IMR-90 (cell line): ENCODE measurements around the gene PDLIM4. TPM values are rescaled to one million over a fixed set of nuclear protein-coding genes. Genes with fewer than 3 reads are reported as not detected.
A peak's percentile ranks its signal among the peaks of the same experiment; 100 is the strongest.

ENCODE experiments used
- ATAC-seq: fragments of 200-7000 bp; cut with Tn5 transposase; 2 replicates; pipeline ENCODE4 v1.9.1; 2020; ENCODE audit warnings: low read depth, mild to moderate bottlenecking, moderate library complexity
- BruUV-seq: library from RNA; stranded (reverse); fragments of 400-500 nt; replicated peaks from 2 replicates; lab custom pipeline; 2021; lab: Mats Ljungman, UMichigan
- CTCF ChIA-PET: fragments of 300-600 bp; formaldehyde crosslinking; extraction: SDS; loops from one replicate; lab custom pipeline; 2021; ENCODE audit warnings: antibody characterized with exemption; lab: Yijun Ruan, JAX
- POLR2A ChIA-PET: fragments of 300-600 bp; sonication (Branson Sonifier 250); formaldehyde crosslinking; loops from one replicate; lab custom pipeline; 2022; ENCODE audit warnings: antibody characterized with exemption; ENCODE audit not compliant: unreplicated experiment; lab: Charles Lee
- DNase-seq: peaks from one replicate; pipeline ENCODE4 v3.0.0; 2013
- H2AFZ ChIP-seq: replicated peaks from 2 replicates; pipeline ENCODE3; 2013; ENCODE audit warnings: low read length, mild to moderate bottlenecking; ENCODE audit not compliant: poor library complexity
- H2AK5ac ChIP-seq: 2 replicates; pipeline ENCODE4 v1.6.1; 2013; ENCODE audit warnings: low read depth, low read length, inconsistent platforms
- H2AK9ac ChIP-seq: replicated peaks from 2 replicates; pipeline ENCODE3; 2013; ENCODE audit warnings: mild to moderate bottlenecking, low read depth, low read length, moderate library complexity; ENCODE audit not compliant: poor library complexity
- H2BK120ac ChIP-seq: 2 replicates; pipeline ENCODE4 v1.6.1; 2013; ENCODE audit warnings: low read depth, low read length, inconsistent platforms
- H2BK15ac ChIP-seq: 3 replicates; pipeline ENCODE4 v1.6.1; 2013; ENCODE audit warnings: low read depth, low read length, inconsistent platforms
- H2BK20ac ChIP-seq: 2 replicates; pipeline ENCODE4 v1.6.1; 2013; ENCODE audit warnings: low read depth, mild to moderate bottlenecking, inconsistent platforms, low read length, moderate library complexity
- H2BK5ac ChIP-seq: 2 replicates; pipeline ENCODE4 v1.6.1; 2013; ENCODE audit warnings: mild to moderate bottlenecking, low read depth, low read length, inconsistent platforms; ENCODE audit not compliant: poor library complexity, severe bottlenecking
- H3K14ac ChIP-seq: replicated peaks from 2 replicates; pipeline ENCODE4 v1.6.1; 2013; ENCODE audit warnings: low read depth, low read length, inconsistent platforms
- H3K18ac ChIP-seq: 2 replicates; pipeline ENCODE4 v1.6.1; 2013; ENCODE audit warnings: low read depth, low read length, control low read depth
- H3K23ac ChIP-seq: 2 replicates; pipeline ENCODE4 v1.6.1; 2013; ENCODE audit warnings: low read depth, low read length, inconsistent platforms
- H3K27ac ChIP-seq: 2 replicates; pipeline ENCODE4 v1.5.1; 2013; ENCODE audit warnings: mild to moderate bottlenecking, control low read depth, low read length; ENCODE audit not compliant: insufficient read depth
- H3K27me3 ChIP-seq: 2 replicates; pipeline ENCODE4 v1.6.1; 2013; ENCODE audit warnings: low read length; ENCODE audit not compliant: control insufficient read depth, insufficient read depth
- H3K36me3 ChIP-seq: 2 replicates; pipeline ENCODE4 v1.6.1; 2013; ENCODE audit warnings: low read length, mixed read lengths; ENCODE audit not compliant: control insufficient read depth, insufficient read depth
- H3K4ac ChIP-seq: 2 replicates; pipeline ENCODE4 v1.6.1; 2013; ENCODE audit warnings: low read depth, low read length, inconsistent platforms
- H3K4me1 ChIP-seq: 2 replicates; pipeline ENCODE4 v1.6.1; 2013; ENCODE audit warnings: low read length, mixed read lengths; ENCODE audit not compliant: control insufficient read depth, insufficient read depth
- H3K4me2 ChIP-seq: 2 replicates; pipeline ENCODE4 v1.6.1; 2013; ENCODE audit warnings: low read depth, mild to moderate bottlenecking, control low read depth, low read length, moderate library complexity
- H3K4me3 ChIP-seq: 2 replicates; pipeline ENCODE4 v1.5.1; 2013; ENCODE audit warnings: low read depth, mild to moderate bottlenecking, control low read depth, low read length, moderate library complexity; ENCODE audit not compliant: insufficient read depth
- H3K56ac ChIP-seq: 2 replicates; pipeline ENCODE4 v1.6.1; 2013; ENCODE audit warnings: low read length, inconsistent platforms; ENCODE audit not compliant: insufficient read depth; ENCODE audit errors: extremely low read depth
- H3K79me1 ChIP-seq, 2 experiments: 2 replicates each; pipeline ENCODE4 v1.6.1; 2013; ENCODE audit warnings: low read length in 2 of 2, inconsistent platforms in 1 of 2, low read depth in 1 of 2
- H3K9ac ChIP-seq: 2 replicates; pipeline ENCODE4 v1.6.1; 2013; ENCODE audit warnings: low read depth, low read length, control low read depth
- H3K9me1 ChIP-seq: 2 replicates; pipeline ENCODE4 v1.6.1; 2013; ENCODE audit warnings: low read length, inconsistent platforms; ENCODE audit not compliant: insufficient read depth
- H3K9me3 ChIP-seq: 2 replicates; pipeline ENCODE4 v1.6.1; 2013; ENCODE audit warnings: low read length; ENCODE audit not compliant: control insufficient read depth, insufficient read depth
- H4K20me1 ChIP-seq: 2 replicates; pipeline ENCODE4 v1.6.1; 2013; ENCODE audit warnings: low read length, inconsistent platforms; ENCODE audit not compliant: insufficient read depth
- H4K5ac ChIP-seq: 2 replicates; pipeline ENCODE4 v1.6.1; 2013; ENCODE audit warnings: mild to moderate bottlenecking, low read depth, low read length, control low read depth
- H4K8ac ChIP-seq, 2 experiments: 2 replicates each; pipeline ENCODE4 v1.6.1; 2013; ENCODE audit warnings: low read depth in 2 of 2, low read length in 2 of 2, control low read depth in 1 of 2, inconsistent platforms in 1 of 2
- H4K91ac ChIP-seq: 2 replicates; pipeline ENCODE4 v1.6.1; 2013; ENCODE audit warnings: low read depth, low read length, inconsistent platforms; ENCODE audit not compliant: insufficient read depth
- BHLHE40 ChIP-seq: fragments of 150-350 bp; IDR thresholded peaks from 2 replicates; pipeline ENCODE4 v1.6.1; 2016; ENCODE audit warnings: mild to moderate bottlenecking, low read depth, low read length
- CTCF ChIP-seq: conservative IDR thresholded peaks from 2 replicates; pipeline ENCODE4 v1.5.1; 2012; ENCODE audit warnings: mild to moderate bottlenecking, low read depth, low read length, improper control_type of control experiment
- MAFK ChIP-seq: IDR thresholded peaks from 2 replicates; pipeline ENCODE4 v1.6.1; 2012; ENCODE audit warnings: low read depth, low read length, improper control_type of control experiment
- RCOR1 ChIP-seq: IDR thresholded peaks from 2 replicates; pipeline ENCODE4 v1.6.1; 2012; ENCODE audit warnings: mild to moderate bottlenecking, low read length, improper control_type of control experiment; ENCODE audit not compliant: insufficient replicate concordance
- RFX5 ChIP-seq: IDR thresholded peaks from 2 replicates; pipeline ENCODE4 v1.8.0; 2012; ENCODE audit warnings: low read depth, mild to moderate bottlenecking, low read length, moderate library complexity
- SMC3 ChIP-seq: fragments of 150-350 bp; IDR thresholded peaks from 2 replicates; pipeline ENCODE4 v1.6.1; 2016; ENCODE audit warnings: low read depth, mild to moderate bottlenecking, antibody characterized with exemption, low read length, moderate library complexity
- WGBS, 2 experiments: methylation state at CpG; one replicate each; pipeline versions ENCODE4 v1.1.5 to v1.1.7; 2013; ENCODE audit warnings: missing lambda C conversion rate in 2 of 2; ENCODE audit not compliant: insufficient read length in 1 of 2; ENCODE audit errors: extremely low coverage in 2 of 2; 5-methylcytosine and 5-hydroxymethylcytosine counted together
- dilution Hi-C: fragments of 300-500 bp; cut with HindIII; formaldehyde crosslinking; loops from one replicate; pipeline ENCODE4 v1.14.3; 2018; ENCODE audit warnings: low sequenced_read_pairs; ENCODE audit not compliant: unreplicated experiment
- in situ Hi-C: fragments of 300-500 bp; cut with MboI; formaldehyde crosslinking; loops from 3 replicates; pipeline ENCODE4 v1.14.3; 2019; ENCODE audit warnings: low sequenced_read_pairs, inconsistent platforms, mixed read lengths
- intact Hi-C: fragments of 100-400 bp; cut with micrococcal nuclease; formaldehyde crosslinking; loops from 2 replicates; pipeline ENCODE4 v1.10.0; 2022
- polyA plus RNA-seq, 3 experiments: library from polyadenylated mRNA; depleted of rRNA; stranded (reverse); fragments of >200 nt; gene quantifications; 2 replicates each; pipeline ENCODE4 v1.2.3, GENCODE V29; 2012; ENCODE audit warnings: low replicate concordance in 1 of 3
- total RNA-seq: library from RNA; depleted of rRNA; stranded (reverse); fragments of >200 nt; gene quantifications from 2 replicates; pipeline ENCODE4 v1.2.3, GENCODE V29; 2012
- TF ChIP-seq, protein P1 (sequence below): fragments of 150-350 bp; IDR thresholded peaks from 2 replicates; pipeline ENCODE4 v1.6.1; 2017; ENCODE audit warnings: mild to moderate bottlenecking, antibody characterized with exemption, low read length, low read depth

The PDLIM4 gene
- total and polyA plus RNA-seq, 2 of the 4 experiments (the other 2 are of a cell fraction), result 61.1 to 214 TPM

GRCh38 chr5:132310141-132310834 is 52.8 kb downstream of the PDLIM4 start:
- no peaks in the 10 kb centered on the region for H4K20me1 ChIP-seq
- H3K9me3 ChIP-seq, result no peaks in the 10 kb centered on the region; the same call in 1 of the 2 replicates
- no peak overlapping the region for H3K27ac ChIP-seq
- no peak overlapping the region; a peak in 1 of 4 replicates for H4K8ac ChIP-seq
- no peaks in the 10 kb centered on the region for H3K27me3 ChIP-seq
- no peak overlapping the region for H2BK120ac ChIP-seq
- H3K23ac ChIP-seq, result no peak overlapping the region
- BruUV-seq, result no TSS peak
- ChIA-PET CTCF (no interaction called here), POLR2A (no interaction called here)
- no peak overlapping the region for H2BK5ac ChIP-seq
- no peaks in the 10 kb centered on the region for H3K4me1 ChIP-seq
- H3K4ac ChIP-seq, result no peak overlapping the region
- dilution Hi-C loops (no loop called here), in situ Hi-C loops (no loop called here), intact Hi-C loops (no loop called here)
- H3K79me1 ChIP-seq, result peaks cover 3 to 8% of the 10 kb centered on the region in 2 experiments; a peak in 2 of 4 replicates
- no peak overlapping the region for H2BK15ac ChIP-seq
- 0 out of 2 replicates have a peak, but pooled peaks have one; percentile 11 for ATAC-seq
- peaks cover 2% of the 10 kb centered on the region; the same call in 1 of the 2 replicates for H3K9me1 ChIP-seq
- H3K36me3 ChIP-seq, result peaks cover 6% of the 10 kb centered on the region
- H3K4me3 ChIP-seq, result no peak overlapping the region
- no peak overlapping the region for H2AK5ac ChIP-seq
- no peak overlapping the region for H2BK20ac ChIP-seq
- H4K5ac ChIP-seq, result no peak overlapping the region
- WGBS, 2 experiments, result 76% methylated on average over 6 of the region's 11 CpGs; no CpG with 5 or more reads in 1 of the 2 experiments
- H3K56ac ChIP-seq, result no peak overlapping the region
- TF ChIP-seq MAFK (no peak), RCOR1 (no peak), SMC3 (no peak), CTCF (no peak), RFX5 (no peak), BHLHE40 (no peak)
- TF ChIP-seq, protein P1, sequence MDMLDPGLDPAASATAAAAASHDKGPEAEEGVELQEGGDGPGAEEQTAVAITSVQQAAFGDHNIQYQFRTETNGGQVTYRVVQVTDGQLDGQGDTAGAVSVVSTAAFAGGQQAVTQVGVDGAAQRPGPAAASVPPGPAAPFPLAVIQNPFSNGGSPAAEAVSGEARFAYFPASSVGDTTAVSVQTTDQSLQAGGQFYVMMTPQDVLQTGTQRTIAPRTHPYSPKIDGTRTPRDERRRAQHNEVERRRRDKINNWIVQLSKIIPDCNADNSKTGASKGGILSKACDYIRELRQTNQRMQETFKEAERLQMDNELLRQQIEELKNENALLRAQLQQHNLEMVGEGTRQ, result no peak
- H4K91ac ChIP-seq, result no peak overlapping the region
- no peak for DNase-seq
- no peak overlapping the region for H3K9ac ChIP-seq
- H3K14ac ChIP-seq, result no peak overlapping the region
- no peak overlapping the region for H2AK9ac ChIP-seq
- H3K18ac ChIP-seq, result no peak overlapping the region
- no peak overlapping the region for H3K4me2 ChIP-seq
- no peak overlapping the region for H2AFZ ChIP-seq
